KMS-11 (cell line): ENCODE data around the gene PRSS56.

Experiments used
- H2AFZ ChIP-seq: fragments of 200-600 bp; sonication (generic); 2 replicates; pipeline ENCODE4 v1.6.1; 2016; ENCODE audit warnings: antibody characterized with exemption, mixed run types, low read depth
- H3K27ac ChIP-seq: fragments of 200-600 bp; sonication (generic); 2 replicates; pipeline ENCODE4 v1.6.1; 2016; ENCODE audit warnings: mild to moderate bottlenecking, mixed run types
- H3K27me3 ChIP-seq: fragments of 200-600 bp; sonication (generic); 2 replicates; pipeline ENCODE4 v1.6.1; 2017; ENCODE audit warnings: mild to moderate bottlenecking, low read depth, mixed run types, moderate library complexity; ENCODE audit not compliant: insufficient read depth
- H3K36me3 ChIP-seq: fragments of 200-600 bp; sonication (generic); 2 replicates; pipeline ENCODE4 v1.6.1; 2017; ENCODE audit warnings: mild to moderate bottlenecking, mixed run types; ENCODE audit not compliant: insufficient read depth
- H3K4me1 ChIP-seq: fragments of 200-600 bp; sonication (generic); 2 replicates; pipeline ENCODE4 v1.6.1; 2016; ENCODE audit warnings: mild to moderate bottlenecking, low read depth, mixed run types; ENCODE audit not compliant: poor library complexity, severe bottlenecking
- H3K4me2 ChIP-seq: fragments of 200-600 bp; sonication (generic); 2 replicates; pipeline ENCODE4 v1.7.0; 2016; ENCODE audit warnings: mild to moderate bottlenecking, mixed run types
- H3K4me3 ChIP-seq: fragments of 200-600 bp; sonication (generic); IDR thresholded peaks from 2 replicates; pipeline ENCODE4 v1.6.1; 2017; ENCODE audit warnings: low read depth, low read length, mixed read lengths; ENCODE audit not compliant: insufficient read depth
- H3K79me2 ChIP-seq: fragments of 200-600 bp; sonication (generic); 2 replicates; pipeline ENCODE4 v1.6.1; 2016; ENCODE audit warnings: low read depth, mixed run types; ENCODE audit not compliant: insufficient read depth
- H3K9ac ChIP-seq: fragments of 200-600 bp; sonication (generic); 2 replicates; pipeline ENCODE4 v1.6.1; 2016; ENCODE audit warnings: mild to moderate bottlenecking, mixed run types
- H4K20me1 ChIP-seq: fragments of 200-600 bp; sonication (generic); 2 replicates; pipeline ENCODE4 v1.6.1; 2016; ENCODE audit warnings: mild to moderate bottlenecking, mixed run types; ENCODE audit not compliant: insufficient read depth
- TF ChIP-seq, protein P1 (sequence below): fragments of 200-600 bp; sonication (generic); conservative IDR thresholded peaks from 2 replicates; pipeline ENCODE4 v1.6.1; 2017; ENCODE audit warnings: low read depth, mild to moderate bottlenecking, antibody characterized with exemption, low read length, moderate library complexity, mixed read lengths

The PRSS56 gene

DNA sequence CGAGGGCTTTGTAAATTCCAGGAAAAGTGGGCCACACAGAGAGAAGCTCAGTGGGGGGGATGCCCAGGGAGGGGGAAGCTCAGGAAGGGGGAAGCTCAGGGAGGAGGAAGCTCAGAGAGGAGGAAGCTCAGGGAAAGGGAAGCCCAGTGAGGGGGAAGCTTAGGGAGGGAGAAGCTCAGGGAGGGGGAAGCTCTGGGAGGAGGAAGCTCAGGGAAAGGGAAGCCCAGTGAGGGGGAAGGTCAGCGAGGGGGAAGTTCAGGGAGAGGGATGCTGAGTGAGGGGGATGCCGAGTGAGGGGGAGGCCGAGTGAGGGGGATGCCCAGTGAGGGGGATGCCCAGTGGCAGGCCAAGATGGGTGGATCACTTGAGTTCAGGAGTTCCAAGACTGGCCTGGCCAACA lies 18.5 kb downstream of the PRSS56 start:
- Histone ChIP-seq H3K27ac (no peak overlapping the region), H3K36me3 (no peaks in the 10 kb centered on the region), H3K4me3 (no peak overlapping the region), H3K4me1 (no peaks in the 10 kb centered on the region), H3K79me2 (no peaks in the 10 kb centered on the region), H2AFZ (no peak overlapping the region), H3K4me2 (no peak overlapping the region), H3K9ac (no peak overlapping the region), H4K20me1 (no peaks in the 10 kb centered on the region), H3K27me3 (peaks cover 2% of the 10 kb centered on the region; the same call in 1 of the 2 replicates)
- TF ChIP-seq, protein P1, sequence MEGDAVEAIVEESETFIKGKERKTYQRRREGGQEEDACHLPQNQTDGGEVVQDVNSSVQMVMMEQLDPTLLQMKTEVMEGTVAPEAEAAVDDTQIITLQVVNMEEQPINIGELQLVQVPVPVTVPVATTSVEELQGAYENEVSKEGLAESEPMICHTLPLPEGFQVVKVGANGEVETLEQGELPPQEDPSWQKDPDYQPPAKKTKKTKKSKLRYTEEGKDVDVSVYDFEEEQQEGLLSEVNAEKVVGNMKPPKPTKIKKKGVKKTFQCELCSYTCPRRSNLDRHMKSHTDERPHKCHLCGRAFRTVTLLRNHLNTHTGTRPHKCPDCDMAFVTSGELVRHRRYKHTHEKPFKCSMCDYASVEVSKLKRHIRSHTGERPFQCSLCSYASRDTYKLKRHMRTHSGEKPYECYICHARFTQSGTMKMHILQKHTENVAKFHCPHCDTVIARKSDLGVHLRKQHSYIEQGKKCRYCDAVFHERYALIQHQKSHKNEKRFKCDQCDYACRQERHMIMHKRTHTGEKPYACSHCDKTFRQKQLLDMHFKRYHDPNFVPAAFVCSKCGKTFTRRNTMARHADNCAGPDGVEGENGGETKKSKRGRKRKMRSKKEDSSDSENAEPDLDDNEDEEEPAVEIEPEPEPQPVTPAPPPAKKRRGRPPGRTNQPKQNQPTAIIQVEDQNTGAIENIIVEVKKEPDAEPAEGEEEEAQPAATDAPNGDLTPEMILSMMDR = no peak

DNA sequence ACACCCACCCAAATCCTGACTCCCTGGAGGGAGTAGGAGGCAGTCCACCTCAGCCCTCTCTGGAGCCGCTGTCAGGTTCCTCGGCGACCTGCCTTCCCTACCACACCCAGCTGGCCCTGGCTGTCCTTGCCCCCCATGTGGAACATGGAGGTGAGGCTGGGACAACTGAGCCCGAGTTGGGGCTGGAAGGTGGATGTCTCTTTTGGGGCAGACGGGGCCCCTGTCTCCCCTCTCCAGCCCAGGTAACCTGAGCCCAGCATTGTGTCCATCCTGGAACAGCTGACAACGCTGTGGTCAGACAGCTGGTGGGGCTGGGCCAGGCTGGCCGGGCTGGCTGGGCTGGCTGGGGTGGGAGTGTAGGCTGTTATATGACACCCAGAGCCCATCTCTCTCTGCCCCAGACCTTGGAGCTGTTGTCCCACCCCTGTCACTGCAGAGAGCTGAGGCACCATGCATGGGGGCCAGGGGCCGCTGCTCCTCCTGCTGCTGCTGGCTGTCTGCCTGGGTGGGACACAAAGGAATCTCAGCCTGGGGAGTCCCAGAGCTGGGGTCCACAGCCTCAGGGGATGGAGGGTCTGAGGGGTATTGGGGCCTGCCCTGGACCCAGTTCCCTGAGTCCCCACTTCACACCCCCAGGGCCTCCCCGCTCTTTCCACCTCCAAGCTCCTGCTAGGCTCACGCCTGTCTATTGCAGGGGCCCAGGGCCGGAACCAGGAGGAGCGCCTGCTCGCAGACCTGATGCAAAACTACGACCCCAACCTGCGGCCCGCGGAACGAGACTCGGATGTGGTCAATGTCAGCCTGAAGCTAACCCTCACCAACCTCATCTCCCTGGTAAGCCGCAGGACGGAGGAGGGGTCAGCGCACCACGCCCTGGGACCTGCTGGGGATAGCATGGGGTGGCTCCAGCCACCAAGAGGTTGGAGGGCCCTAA lies 19.4 kb downstream of the PRSS56 start, which contains the start of gene CHRNG:
CHRNG (plus strand) TSS at position 395 of the 934 bp plus-strand sequence; CDS start at position 451, 56 bp downstream.
- Histone ChIP-seq H2AFZ (no peak within 1 kb of the TSS), H3K27ac (no peak within 1 kb of the TSS), H4K20me1 (no peaks in the 10 kb centered on the region), H3K36me3 (no peaks in the 10 kb centered on the region), H3K4me2 (no peak within 1 kb of the TSS), H3K9ac (no peak within 1 kb of the TSS), H3K27me3 (peaks cover 2% of the 10 kb centered on the region; the same call in 1 of the 2 replicates), H3K4me1 (no peaks in the 10 kb centered on the region), H3K4me3 (no peak within 1 kb of the TSS), H3K79me2 (no peaks in the 10 kb centered on the region)
- TF ChIP-seq, protein P1 = no peak

DNA sequence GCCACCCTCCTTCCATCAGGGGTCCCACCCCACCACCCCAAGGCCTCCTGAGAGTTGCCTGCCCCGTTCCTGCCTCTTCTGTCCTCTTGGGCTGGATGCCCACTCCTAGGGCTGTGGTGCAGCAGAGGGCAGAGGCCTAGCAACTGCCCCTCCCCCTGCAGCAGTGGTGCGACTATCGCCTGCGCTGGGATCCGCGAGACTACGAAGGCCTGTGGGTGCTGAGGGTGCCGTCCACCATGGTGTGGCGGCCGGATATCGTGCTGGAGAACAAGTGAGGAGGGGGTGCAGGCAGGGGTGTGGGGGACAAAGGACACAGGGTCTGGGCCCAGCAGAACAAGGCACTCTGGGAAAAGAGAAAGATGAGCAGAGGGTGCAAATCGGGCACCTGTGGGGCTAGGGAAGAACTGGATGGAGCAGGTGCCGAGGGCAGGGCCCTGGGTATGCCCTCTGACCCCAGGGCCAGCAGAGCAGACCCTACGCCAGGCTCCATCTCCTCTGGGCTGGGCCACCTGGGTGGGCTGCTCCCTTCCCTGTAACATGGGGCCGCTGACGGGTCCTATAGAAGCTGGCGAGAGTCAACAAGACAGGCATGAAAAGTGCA lies 20.4 kb downstream of the PRSS56 start:
- no peak overlapping the region for H3K4me2 ChIP-seq
- no peaks in the 10 kb centered on the region; the same call in 1 of the 2 replicates for H3K79me2 ChIP-seq
- no peaks in the 10 kb centered on the region for H4K20me1 ChIP-seq
- H3K4me3 ChIP-seq = no peak overlapping the region
- no peaks in the 10 kb centered on the region for H3K36me3 ChIP-seq
- H3K27ac ChIP-seq = no peak overlapping the region
- H3K27me3 ChIP-seq = peaks cover 2% of the 10 kb centered on the region; the same call in 1 of the 2 replicates
- H3K4me1 ChIP-seq = no peaks in the 10 kb centered on the region
- no peak overlapping the region for H2AFZ ChIP-seq
- TF ChIP-seq, protein P1 = no peak
- H3K9ac ChIP-seq = no peak overlapping the region

DNA sequence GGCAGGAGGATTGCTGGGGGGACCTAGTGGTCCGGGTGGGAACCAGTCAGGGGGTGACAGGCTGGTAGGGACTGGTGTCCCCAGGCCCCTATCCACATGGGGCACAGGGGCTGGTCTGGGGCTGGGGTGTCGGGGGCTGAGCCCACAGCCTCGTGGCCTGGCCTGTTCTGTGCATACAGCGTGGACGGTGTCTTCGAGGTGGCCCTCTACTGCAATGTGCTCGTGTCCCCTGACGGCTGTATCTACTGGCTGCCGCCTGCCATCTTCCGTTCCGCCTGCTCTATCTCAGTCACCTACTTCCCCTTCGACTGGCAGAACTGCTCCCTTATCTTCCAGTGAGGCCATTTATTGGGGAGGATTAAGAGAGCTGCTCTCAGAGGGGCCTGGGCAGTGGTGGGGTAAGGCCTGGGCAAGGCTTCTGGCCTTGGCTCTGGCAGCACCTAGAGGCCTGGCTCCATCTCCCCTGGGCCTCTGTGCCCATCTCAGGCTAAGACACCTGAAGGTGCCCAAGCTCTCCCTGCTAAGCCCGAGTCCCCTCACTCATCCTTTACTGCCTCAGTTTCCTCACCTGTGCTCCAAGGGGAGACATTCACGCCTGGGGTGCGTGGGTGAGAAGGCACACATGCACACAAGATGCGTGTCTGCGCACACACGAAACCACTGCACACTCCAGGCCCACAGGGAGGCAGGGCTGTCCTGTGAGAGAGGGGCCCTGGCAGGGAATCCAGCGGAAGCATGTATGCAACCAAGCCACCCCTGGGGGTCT lies 21.2 kb downstream of the PRSS56 start:
- H4K20me1 ChIP-seq = no peaks in the 10 kb centered on the region
- no peak overlapping the region for H2AFZ ChIP-seq

More for the DNA sequence above, 21.2 kb downstream of the PRSS56 start:
- H3K4me2 ChIP-seq = no peak overlapping the region
- H3K27ac ChIP-seq = no peak overlapping the region
- TF ChIP-seq, protein P1 = no peak
- H3K9ac ChIP-seq = no peak overlapping the region
- H3K79me2 ChIP-seq = no peaks in the 10 kb centered on the region; the same call in 1 of the 2 replicates
- no peaks in the 10 kb centered on the region for H3K36me3 ChIP-seq
- peaks cover 2% of the 10 kb centered on the region; the same call in 1 of the 2 replicates for H3K27me3 ChIP-seq
- no peaks in the 10 kb centered on the region for H3K4me1 ChIP-seq
- H3K4me3 ChIP-seq = no peak overlapping the region
